Activated CD4-positive, alpha-beta T cell treated with anti-CD3 and anti-CD28 coated beads, Interleukin-2, amount 50 U/mL, for 16 hours (primary cell): ENCODE measurements around the gene ATP11A.
"Not testable (repeated sequence)": the region's sequence is repeated elsewhere in the genome, so short reads cannot be mapped to it uniquely, and the experiment has no call there.

Experiments used
- DNase-seq: peaks from one replicate; pipeline ENCODE4 v3.0.0-alpha.2; 2020

Gene ATP11A

GRCh38 chr13:112779856-112780604 is 90.2 kb downstream of the ATP11A start:
- DNase-seq, result no peak

- no peak for DNase-seq
These were observed 91.4 kb downstream of the ATP11A start for GRCh38 chr13:112781287-112781686.

GRCh38 chr13:112781881-112782361 is 92.1 kb downstream of the ATP11A start:
- DNase-seq, result no peak

GRCh38 chr13:112782429-112783010 is 92.7 kb downstream of the ATP11A start:
- DNase-seq, result no peak

GRCh38 chr13:112783135-112783977 is 93.5 kb downstream of the ATP11A start:
- DNase-seq, result no peak

- DNase-seq, result no peak
These were observed 94.1 kb downstream of the ATP11A start for GRCh38 chr13:112783978-112784371.

GRCh38 chr13:112784811-112785482 is 95.1 kb downstream of the ATP11A start:
- no peak for DNase-seq

GRCh38 chr13:112785483-112785856 is 95.6 kb downstream of the ATP11A start:
- DNase-seq, result no peak

GRCh38 chr13:112786810-112787209 is 97.0 kb downstream of the ATP11A start:
- DNase-seq, result not testable (repeated sequence)

GRCh38 chr13:112790735-112791641 is 101.2 kb downstream of the ATP11A start:
- no peak for DNase-seq

GRCh38 chr13:112791663-112792440 is 102.0 kb downstream of the ATP11A start:
- no peak for DNase-seq

GRCh38 chr13:112792511-112792910 is 102.7 kb downstream of the ATP11A start:
- no peak for DNase-seq

GRCh38 chr13:112793545-112794445 is 104.0 kb downstream of the ATP11A start:
- DNase-seq, result no peak

- DNase-seq, result no peak
These were observed 105.4 kb downstream of the ATP11A start for GRCh38 chr13:112795277-112795676.

- no peak for DNase-seq
These were observed 106.5 kb downstream of the ATP11A start for GRCh38 chr13:112796190-112796915.

GRCh38 chr13:112799394-112799793 is 109.6 kb downstream of the ATP11A start:
- no peak for DNase-seq

GRCh38 chr13:112800057-112800456 is 110.2 kb downstream of the ATP11A start:
- no peak for DNase-seq

- DNase-seq, result not testable (repeated sequence)
These were observed 111.0 kb downstream of the ATP11A start for GRCh38 chr13:112800807-112801206.

GRCh38 chr13:112802802-112803195 is 113.0 kb downstream of the ATP11A start:
- no peak for DNase-seq
